HG03095 (cell line): Measurements from ENCODE around the gene PRPF38B.
A peak's percentile ranks its signal among the peaks of the same experiment; 100 is the strongest.
"Not testable (repeated sequence)": the region's sequence is repeated elsewhere in the genome, so short reads cannot be mapped to it uniquely, and the experiment has no call there.

Experiments used
- ATAC-seq: cut with Tn5 transposase; IDR thresholded peaks from one replicate; pipeline ENCODE4 v1.9.1; 2021; ENCODE audit warnings: moderate library complexity; ENCODE audit not compliant: unreplicated experiment

Gene PRPF38B, protein sequence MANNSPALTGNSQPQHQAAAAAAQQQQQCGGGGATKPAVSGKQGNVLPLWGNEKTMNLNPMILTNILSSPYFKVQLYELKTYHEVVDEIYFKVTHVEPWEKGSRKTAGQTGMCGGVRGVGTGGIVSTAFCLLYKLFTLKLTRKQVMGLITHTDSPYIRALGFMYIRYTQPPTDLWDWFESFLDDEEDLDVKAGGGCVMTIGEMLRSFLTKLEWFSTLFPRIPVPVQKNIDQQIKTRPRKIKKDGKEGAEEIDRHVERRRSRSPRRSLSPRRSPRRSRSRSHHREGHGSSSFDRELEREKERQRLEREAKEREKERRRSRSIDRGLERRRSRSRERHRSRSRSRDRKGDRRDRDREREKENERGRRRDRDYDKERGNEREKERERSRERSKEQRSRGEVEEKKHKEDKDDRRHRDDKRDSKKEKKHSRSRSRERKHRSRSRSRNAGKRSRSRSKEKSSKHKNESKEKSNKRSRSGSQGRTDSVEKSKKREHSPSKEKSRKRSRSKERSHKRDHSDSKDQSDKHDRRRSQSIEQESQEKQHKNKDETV

DNA sequence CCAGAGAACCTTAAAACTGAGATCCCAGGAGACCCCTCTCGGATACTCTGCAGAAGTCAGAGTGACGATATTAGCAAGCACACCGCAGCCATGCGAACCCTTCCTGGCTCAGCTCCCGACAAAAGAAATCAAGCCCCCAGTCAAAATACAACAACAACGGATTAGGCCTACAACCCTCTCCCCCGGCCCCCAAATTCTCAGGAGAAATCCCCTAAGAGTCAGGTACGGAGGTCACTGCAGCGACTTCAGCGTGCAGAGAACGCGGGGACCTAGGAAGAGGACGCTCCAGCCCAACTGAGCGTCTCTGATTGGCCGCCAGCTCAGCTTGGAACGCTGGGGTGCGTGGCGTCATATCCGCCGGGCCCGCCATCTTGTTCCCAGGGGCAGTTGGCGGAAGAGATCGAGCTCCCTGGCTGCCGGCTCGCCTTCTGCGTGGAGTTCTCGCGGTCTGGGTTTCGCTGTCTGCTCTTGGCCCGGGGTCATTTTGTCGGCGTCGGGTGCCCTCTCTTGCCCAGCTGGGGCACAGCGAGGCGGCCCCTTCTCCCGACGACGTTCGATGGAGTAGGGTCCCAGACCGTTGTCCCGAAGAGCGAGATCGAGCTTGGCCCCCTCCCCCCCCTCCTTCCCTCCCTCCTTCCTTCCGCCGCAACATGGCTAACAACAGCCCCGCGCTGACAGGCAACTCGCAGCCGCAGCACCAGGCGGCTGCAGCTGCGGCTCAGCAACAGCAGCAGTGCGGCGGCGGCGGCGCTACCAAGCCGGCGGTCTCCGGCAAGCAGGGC lies at the start of gene PRPF38B:
TSS of gene PRPF38B (plus strand) at position 369 of the 782 bp plus-strand sequence. CDS start at position 651, 282 bp downstream.
- ATAC-seq: peak; percentile 93

DNA sequence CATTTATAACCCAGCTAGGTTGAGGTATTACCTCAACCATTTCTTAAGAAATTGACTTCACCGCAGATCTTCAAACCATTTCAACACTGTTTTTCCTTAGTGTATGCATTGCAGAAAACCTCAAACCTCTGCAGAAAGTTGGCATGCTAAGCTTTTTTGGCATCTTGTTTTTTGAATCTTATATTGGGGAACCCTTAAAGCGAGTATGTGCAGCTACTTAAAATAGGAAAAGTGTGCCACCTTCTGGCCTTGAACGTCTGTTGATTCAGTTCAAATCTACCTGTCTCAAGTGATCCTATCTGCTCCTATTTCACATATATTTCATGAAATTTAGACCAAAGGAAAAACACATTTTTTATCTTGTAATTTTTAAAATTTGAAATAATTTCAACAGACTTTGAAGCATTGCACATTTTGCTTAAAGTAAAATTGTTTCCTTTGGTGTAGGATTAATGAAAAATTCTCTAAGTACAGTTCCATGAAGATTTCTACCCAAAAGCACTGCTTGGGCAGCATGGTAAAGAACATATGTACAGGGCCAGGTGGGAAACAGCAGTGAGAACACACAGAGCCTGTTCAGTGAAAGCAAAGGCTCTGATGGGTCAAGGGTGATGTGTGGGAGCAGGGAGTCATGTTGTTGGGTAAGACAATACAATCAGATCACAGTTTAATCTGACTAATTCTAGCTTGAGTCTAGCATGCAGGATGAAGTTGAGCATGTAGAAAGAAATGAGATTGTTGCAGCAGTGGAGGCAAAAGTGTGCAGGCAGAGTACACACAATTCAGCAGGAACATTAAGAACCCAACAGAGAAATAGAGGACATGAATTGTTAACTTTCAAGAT lies 48.4 kb upstream of the PRPF38B start:
- no peak for ATAC-seq

DNA sequence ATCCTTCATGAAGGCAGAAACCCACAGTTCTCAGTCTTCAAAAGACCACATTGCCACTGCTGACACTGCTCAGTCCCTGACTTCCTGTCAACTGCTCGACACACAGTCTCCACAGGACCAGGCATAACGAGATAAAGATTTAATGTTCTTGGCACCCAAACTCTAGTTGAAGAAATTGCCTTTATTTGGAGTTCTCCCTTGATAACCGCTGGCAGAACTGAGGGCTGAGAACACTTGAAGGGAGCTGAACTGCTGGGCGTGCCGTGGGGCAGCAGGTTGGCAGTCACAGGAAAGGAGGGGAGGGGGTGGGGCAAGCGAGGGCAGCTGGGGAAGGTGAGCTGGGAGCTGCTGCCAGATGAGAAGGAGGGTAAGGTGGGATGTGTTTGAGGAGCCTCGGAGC lies 47.1 kb upstream of the PRPF38B start:
- ATAC-seq: no peak

DNA sequence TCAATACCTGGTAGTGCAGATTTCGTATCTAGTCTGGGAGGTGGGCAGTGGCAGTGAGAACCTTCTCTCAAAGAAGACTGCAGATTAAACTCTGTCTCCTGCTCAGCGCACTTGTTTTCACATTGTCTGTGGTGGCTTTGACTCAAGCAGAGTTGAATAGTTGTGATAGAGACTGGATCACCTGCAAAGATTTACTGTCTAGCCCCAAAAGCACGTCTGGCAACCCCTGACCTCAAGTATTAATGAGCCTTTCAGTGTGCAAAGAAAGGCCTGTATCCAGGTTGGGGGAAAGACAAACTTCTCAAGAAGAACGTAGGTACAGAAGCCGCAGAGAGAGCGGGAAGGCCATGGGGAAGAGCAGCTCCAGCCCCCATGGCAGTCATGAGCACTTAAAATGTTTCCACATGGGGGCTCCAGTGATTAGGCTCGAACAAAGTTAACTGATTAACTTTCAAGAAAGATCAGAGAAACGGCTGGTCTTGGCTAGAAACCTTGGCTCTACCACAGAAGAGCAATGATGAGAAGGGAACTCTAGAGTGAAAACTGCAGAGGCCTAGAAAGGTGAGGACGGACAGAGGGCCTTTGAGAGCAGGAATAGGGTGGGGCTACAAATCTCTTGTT lies 46.4 kb upstream of the PRPF38B start:
- ATAC-seq: no peak

DNA sequence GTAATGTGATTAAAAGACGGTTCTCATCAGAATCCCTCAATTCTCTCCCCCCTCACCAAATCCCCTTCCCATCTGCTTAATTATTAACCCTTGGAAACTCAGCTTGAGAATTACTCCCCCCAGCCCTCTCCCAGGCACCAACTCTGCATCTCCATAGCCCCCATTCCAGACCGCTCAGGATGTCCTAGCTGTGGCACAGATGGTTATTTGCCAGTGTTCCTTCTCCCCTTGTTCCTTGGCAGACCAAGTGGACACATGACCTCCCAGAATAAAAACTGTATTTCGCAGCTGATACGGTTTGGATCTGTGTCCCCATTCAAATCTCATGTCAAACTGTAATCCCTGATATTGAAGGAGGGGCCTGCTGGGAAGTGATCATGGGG lies 45.9 kb upstream of the PRPF38B start:
- no peak for ATAC-seq

DNA sequence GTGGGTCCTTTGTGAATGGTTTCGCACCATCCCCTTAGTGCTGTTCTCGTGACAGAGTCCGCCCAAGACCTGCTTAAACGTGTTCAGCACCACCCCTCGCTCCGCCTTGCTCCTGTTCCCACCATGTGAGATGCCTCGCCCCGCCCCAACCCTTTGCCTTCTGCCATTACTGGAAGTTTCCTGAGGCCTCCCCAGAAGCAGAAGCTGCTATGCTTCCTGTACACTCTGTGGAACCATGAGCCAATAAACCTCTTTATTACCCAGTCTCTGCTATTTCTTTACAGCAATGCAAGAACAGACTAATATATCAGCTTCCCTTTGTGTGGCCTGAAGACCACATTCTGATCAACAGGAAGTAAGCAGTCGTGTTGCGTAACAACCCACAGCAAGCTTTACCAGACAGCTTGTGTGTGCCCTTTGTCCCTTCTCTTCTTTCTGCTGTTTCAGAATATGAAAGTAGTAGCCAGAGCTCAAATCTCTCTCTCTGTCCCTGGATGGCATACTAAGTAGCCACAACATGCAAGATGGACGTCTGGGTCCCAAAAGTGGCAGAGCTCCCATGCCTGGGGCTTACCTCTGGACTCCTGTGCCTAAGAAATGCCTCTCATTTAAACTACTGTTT lies 45.4 kb upstream of the PRPF38B start:
- no peak for ATAC-seq

DNA sequence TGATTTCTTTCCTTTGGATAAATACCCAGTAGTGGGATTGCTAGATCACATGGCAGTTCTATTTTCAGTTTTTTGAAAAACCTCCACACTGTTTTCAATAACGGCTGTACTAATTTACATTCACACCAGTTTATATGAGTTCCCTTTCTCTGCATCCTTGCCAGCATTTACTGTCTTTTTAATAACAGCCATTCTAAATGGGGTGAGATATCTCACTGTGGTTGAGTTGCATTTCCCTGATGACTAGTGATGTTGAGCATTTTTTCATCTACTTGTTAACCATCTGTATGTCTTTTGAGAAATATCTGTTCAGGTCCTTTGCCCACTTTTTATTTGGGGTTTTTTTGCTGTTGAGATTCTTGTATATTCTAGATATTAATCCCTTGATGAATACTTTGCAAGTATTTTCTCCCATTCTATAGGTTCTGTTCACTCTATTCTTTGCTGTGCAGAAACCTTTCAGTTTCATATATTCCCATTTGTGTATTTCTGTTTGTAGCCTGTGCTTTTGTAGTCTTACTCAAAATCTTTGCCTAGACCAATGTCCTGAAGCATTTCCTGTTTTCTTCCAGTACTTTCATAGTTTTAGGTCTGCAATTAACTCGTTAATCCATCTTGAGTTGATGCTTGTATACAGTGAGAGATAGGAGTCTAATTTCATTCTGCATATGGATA lies 38.5 kb upstream of the PRPF38B start:
- no peak for ATAC-seq

DNA sequence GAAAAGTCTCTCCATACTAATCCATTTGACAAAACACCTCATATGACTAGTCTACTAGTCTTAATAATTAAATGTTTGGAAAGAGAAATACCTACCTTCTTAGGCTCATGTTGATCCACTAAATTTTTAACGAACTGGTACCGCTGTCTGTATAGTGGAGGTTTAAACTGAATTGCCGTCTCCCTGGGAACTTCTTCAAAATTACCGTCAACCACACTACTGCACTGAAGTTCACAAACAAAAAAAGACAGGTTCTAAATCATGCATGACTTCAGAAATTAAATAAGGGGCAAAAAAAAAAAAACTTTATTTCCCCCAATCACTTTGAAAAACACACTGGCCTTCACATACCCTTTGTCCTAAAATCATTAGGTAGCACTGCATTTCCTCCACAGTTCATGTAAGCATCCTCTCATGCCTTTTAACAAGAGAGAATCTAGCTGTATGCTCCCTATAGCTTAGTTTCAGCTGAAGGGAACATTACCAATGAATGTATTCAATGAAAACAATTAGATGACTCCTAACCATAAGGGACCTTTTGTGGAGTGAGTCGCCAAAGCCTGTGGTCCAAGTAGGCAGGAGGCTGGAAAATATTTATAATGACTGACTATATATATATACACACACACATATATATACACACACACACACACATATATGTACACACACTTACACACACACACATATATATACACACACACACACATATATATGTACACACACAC lies 34.6 kb upstream of the PRPF38B start:
- ATAC-seq: no peak

DNA sequence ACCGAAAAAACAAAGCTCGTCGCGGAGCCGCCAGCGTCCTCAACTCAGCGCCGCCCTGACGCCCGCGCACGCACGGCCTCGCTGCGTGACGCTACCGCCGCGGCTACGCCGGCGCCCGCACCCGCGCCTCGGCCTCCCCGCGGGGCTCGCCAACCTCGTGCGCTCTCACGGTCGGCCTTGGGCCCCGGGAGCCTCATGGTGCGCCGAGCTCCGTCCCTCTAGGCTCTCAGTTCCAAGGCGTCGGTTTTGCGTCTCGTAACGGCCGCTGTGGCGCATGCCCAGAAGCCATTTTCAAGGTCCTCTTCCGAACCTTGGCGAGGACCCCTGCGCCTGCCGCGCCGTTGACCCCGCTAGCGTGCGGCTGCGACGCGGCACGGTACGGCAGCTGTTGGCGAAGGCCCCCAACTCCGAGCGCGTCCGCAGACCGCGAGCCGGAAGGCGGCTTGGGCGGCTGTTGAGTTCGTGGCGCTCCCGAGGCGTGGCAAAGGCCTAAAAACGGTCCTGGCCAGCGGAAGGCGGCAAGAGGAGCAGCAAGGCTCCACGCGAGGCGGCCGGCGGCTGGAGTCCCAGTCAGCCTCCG lies 31.0 kb upstream of the PRPF38B start, which contains the start of gene HENMT1:
TSS of gene HENMT1 (minus strand) at position 64 of the 580 bp plus-strand sequence. CDS start 1,209 bp downstream, outside the sequence.
- ATAC-seq: peak; percentile 80

DNA sequence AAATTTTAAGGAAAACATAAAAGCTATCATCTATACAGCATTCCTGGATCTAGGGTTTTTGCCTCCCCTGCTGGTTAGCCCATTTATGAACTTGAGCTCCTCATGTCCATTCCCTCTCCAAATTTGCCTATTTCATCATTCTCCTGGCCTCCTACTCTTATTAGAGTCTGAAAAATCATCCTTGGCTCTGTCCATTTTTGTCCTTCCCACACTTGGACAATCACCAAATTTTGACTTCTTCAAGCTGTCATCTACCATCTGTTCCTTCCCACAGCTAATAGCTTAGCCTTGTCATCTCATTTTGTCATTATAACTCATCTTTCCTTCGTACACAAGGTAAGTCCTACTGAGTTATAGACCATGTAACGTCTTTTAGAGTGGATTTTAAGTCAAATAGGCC lies 29.0 kb upstream of the PRPF38B start:
- no peak for ATAC-seq

DNA sequence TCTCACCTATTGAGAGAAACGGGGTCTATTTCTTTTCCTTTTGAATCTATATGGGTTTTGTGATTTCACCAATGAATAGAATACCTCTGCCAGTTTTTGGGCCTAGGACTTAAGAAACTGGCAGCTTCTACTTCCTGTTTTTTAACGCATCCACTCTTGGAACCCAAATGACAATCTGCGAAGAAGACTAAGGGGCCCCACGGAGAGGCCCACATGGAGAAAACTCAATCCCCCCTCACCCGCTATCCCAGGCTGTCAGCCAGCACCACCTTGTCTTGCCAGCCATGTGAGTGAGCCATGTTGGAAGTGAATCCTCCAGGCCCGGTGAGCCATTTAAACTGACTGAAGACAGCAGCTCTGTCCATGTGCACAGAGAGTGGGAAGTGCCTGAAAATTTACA lies 27.6 kb upstream of the PRPF38B start:
- ATAC-seq: no peak

DNA sequence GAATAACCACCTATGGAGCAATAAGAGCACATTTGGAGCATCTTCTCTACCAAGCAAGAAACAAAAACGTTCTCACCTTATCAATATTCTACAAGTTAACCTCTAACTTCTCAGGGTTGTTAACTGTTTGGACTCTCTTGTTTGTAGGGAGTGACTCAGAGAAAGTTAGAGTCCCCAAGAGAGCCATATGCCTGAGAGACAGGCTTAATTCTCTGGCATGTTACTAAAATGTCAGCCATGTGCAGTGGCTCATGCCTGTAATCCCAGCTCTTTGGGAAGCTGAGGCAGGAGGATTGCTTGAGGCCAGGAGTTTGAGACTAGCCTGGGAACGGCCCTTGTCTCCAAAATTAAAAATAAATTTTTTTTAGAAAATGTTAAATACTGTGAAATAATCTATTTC lies 27.0 kb upstream of the PRPF38B start:
- no peak for ATAC-seq

DNA sequence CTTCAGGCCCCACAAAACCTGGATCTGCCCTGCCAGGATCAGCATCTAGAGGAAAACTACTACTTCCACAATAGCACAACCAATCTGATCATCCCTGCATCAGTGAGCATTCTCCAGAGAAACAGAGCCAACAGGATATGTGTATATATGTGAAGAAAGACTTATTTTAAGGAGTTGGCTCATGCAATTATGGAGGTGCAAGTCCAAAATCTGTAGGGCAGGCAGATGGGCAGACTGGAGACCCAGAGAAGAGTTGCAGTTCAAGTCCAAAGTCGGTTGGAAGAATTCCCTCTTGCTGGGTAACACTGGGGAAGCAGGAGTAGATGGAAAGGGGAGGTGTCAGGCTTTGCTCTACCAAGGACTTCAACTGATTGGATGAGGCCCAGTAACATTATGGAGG lies 26.3 kb upstream of the PRPF38B start:
- ATAC-seq: no peak

DNA sequence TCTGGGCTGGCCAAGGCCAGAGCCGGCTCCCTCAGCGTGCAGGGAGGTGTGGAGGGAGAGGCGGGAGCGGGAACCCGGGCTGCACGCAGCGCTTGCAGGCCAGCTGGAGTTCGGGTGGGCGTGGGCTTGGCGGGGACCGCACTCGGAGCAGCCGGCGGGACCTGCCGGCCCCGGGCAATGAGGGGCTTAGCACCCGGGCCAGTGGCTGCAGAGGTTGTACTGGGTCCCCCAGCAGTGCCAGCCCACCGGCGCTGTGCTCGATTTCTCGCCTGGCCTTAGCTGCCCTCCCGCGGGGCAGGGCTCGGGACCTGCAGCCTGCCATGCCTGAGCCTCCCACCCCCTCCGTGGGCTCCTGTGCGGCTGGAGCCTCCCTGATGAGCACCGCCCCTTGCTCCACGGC lies 24.7 kb upstream of the PRPF38B start:
- not testable (repeated sequence) for ATAC-seq

DNA sequence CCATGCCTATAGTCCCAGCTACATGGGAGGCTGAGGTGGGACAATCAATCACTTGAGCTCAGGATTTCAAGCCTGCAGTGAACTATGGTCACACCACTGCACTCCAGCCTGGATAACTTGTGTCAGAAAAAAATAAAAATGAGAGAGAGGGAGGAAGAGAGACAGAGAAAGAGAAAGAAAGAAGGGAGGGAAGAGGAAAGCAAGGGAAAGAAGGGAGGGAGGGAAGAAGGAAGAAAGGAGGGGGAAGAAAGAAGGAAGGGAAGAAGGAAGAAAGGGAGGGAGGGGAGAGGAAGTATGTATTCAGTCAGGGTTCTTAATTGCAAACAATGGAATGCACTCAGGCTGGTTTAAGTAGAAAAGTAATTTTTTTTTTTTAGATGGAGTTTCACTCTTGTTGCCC lies 23.3 kb upstream of the PRPF38B start:
- ATAC-seq: no peak

DNA sequence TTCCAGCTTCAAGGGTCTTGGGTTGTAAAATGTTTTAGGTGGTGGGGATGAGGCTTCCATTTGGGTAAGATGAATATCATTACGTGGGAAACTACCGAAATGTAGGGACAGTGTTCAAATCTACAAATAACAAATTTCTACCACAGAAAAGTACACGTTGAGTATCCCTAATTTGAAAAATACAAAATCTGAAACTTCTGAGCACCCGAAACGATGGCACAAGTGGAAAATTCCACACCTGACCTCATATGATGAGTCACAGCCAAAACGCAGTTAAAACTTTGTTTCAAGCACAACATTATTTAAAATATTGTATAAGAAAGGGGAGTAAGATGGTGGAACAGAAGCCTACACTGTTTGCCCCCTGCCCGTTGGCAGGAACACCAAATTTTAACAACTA lies 22.4 kb upstream of the PRPF38B start:
- ATAC-seq: no peak

DNA sequence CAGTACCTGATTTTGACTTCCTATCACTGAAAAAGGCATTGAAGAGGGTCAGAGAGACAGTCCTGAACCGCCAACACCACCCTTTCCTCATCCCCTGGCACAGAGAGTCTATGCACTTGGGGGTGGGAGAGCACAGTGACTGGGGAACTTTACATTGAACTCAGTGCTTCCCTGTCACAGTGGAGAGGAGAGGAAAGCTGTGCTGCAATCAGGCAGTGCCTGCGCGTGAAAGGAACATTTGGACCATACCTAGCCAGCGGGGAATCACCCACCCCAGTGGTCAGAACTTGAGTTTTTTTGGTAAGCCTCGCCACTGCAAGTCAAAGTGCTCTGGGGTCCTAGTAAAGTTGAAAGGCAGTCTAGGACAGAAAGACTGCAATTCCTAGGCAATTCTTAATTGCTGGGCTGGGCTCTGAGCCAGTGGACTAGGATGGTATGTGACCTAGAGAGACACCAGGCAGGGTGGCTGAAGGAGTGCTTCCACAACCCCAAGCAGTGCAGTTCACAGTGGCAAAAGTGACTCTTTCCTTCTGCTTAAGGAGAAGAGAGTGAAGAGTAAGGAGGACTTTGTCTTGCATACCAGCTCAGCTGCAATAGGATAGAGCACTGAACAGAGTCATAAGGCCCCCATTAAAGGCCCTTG lies 21.9 kb upstream of the PRPF38B start:
- no peak for ATAC-seq

DNA sequence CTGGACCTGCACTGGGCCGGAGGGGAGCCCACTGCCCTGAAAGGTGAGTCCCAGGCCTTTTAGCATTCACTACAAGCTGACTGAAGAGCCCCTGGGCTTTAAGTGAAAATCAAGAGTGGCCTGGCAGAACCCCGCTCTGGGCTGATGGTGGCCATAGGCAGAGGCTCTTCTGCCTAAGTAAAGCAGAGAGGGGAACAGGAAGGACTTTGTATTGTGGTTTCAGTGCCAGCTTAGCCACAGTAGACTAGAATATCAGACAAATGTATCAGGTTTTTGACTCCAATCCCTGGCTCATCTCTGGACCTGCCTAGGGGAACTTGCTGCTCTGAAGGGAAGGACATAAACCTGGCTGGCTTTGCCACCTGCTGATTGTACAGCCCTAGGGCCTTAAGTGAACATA lies 21.0 kb upstream of the PRPF38B start:
- ATAC-seq: no peak
